GM21423 (cell line): ENCODE results near the gene LRRFIP2.

ENCODE experiments used
- ATAC-seq: cut with Tn5 transposase; IDR thresholded peaks from one replicate; pipeline ENCODE4 v1.9.1; 2021; ENCODE audit warnings: mild to moderate bottlenecking, moderate library complexity; ENCODE audit not compliant: unreplicated experiment

Gene LRRFIP2

GRCh38 chr3:37029111-37029510, 145.3 kb downstream of the LRRFIP2 start:
- ATAC-seq, result no peak

GRCh38 chr3:37028329-37028728, 146.1 kb downstream of the LRRFIP2 start:
- no peak for ATAC-seq

- ATAC-seq, result no peak
Measured at GRCh38 chr3:37026851-37027250, 147.5 kb downstream of the LRRFIP2 start.

DNA sequence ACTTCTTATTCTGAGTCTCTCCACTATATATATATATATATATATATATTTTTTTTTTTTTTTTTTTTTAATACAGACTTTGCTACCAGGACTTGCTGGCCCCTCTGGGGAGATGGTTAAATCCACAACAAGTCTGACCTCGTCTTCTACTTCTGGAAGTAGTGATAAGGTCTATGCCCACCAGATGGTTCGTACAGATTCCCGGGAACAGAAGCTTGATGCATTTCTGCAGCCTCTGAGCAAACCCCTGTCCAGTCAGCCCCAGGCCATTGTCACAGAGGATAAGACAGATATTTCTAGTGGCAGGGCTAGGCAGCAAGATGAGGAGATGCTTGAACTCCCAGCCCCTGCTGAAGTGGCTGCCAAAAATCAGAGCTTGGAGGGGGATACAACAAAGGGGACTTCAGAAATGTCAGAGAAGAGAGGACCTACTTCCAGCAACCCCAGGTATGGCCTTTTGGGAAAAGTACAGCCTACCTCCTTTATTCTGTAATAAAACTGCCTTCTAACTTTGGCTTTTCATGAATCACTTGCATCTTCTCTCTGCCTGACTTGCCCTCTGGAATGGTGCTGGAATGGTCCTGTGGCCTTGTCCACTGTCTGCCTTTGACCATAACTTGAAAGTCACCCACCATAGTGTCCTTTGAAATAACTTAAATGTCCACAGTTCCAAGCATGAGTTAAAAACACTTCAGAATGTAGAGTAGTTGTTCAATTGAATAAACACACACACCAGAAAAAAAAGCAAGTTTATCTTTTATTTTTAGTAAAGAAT, 148.6 kb downstream of the LRRFIP2 start:
- no peak for ATAC-seq

DNA sequence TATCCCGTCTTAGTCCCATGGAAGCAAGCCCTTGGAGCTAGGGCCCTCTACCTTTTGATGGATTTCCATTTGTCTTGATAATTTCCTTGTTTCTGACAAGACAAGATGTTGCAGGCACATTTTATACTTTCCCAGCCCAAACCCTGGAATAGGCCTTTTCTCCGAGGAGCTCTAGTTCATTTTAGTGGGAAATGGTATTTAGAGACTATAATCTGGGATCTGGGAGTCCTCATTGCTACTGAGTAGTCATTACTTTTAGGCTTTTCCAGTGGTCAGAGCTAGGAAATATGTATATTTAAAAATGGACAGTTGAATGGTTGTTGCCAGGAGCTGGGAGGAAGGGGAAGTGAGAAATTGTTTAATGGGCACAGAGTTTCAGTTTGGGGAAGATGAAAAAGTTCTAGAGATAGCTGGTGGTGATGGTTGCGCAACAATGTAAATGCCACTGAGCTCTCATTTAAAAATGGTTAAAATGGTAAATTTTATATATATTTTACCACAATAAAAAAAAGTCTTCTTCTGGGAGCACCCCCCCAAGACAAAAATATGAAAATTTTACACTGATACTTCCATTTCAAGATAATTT, 149.5 kb downstream of the LRRFIP2 start:
- peak; percentile 74 for ATAC-seq

- ATAC-seq, result no peak
Measured at GRCh38 chr3:37024092-37024491, 150.3 kb downstream of the LRRFIP2 start.

DNA sequence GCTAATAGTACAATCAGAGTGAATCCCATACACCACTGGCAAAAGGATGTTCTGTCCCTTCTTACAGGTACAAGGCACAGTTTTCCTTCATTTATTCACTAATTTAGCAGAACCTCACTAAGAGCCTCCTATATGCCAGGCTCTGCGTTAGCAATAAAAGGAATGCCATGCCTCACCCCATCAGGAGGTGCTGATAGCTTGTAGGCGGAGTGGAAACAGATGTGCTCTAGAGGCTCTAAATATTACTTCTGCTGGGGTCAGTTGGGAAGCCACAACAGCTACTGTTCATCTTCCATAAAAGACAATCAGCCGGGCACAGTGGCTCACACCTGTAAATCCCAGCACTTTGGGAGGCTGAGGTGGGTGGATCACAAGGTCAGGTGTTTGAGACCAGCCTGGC, 156.7 kb downstream of the LRRFIP2 start:
- ATAC-seq, result no peak

- no peak for ATAC-seq
Measured at GRCh38 chr3:37016903-37017302, 157.5 kb downstream of the LRRFIP2 start.

GRCh38 chr3:37015642-37016041, 158.7 kb downstream of the LRRFIP2 start:
- no peak for ATAC-seq

DNA sequence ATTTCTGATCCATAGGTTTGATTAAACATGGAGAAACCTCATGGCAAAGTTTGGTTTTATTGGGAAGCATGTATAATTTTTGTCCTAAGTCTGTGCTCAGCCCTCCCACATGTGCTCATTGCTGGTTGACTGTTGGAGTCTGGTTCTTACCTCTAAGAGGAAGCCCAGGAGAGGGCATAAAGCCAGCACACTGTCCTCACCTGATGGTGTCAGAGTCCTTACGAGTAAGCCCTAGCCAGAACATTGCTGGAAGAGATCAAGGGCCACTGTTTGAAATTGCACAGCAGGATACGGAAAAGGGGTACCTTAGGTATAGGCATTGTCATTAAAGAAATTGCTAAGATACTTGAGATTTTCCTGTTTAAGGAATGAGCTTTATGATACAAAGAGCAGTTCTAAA, 159.8 kb downstream of the LRRFIP2 start:
- ATAC-seq, result no peak
